ENCODE measurements around the gene GPR137.
"Not testable (repeated sequence)": the region's sequence is repeated elsewhere in the genome, so short reads cannot be mapped to it uniquely, and the experiment has no call there.

Gene GPR137

GRCh38 chr11:64322925-64323260 is 37.2 kb downstream of the GPR137 start:
- DNase-seq = no peak

GRCh38 chr11:64323373-64323772 is 37.7 kb downstream of the GPR137 start:
- no peak for DNase-seq

- not testable (repeated sequence) for DNase-seq
These were observed 38.3 kb downstream of the GPR137 start for GRCh38 chr11:64323984-64324383.

GRCh38 chr11:64324692-64325469 is 39.2 kb downstream of the GPR137 start:
- DNase-seq = no peak

- no peak for DNase-seq
These were observed 41.7 kb downstream of the GPR137 start for GRCh38 chr11:64327375-64327774.

GRCh38 chr11:64327993-64328392 is 42.3 kb downstream of the GPR137 start:
- no peak for DNase-seq

GRCh38 chr11:64330888-64331287 is 45.2 kb downstream of the GPR137 start:
- DNase-seq = no peak

- DNase-seq = no peak
These were observed 46.1 kb downstream of the GPR137 start for GRCh38 chr11:64331569-64332371.

- no peak for DNase-seq
These were observed 47.9 kb downstream of the GPR137 start for GRCh38 chr11:64333556-64333955.

GRCh38 chr11:64334764-64335735 is 49.4 kb downstream of the GPR137 start:
- DNase-seq = no peak

- no peak for DNase-seq
These were observed 52.0 kb downstream of the GPR137 start for GRCh38 chr11:64337538-64338249.

GRCh38 chr11:64338716-64339115 is 53.1 kb downstream of the GPR137 start:
- DNase-seq = no peak
